Upper lobe of left lung (tissue), 6 donors: ENCODE measurements around the gene FOXP1. TPM values are rescaled to one million over a fixed set of nuclear protein-coding genes. Genes with fewer than 3 reads are reported as not detected.

Source experiments
- ATAC-seq, 2 donors: fragments of 200-7000 bp; cut with Tn5 transposase; one replicate each; pipeline ENCODE4 v1.9.1; 2022; ENCODE audit warnings: mild to moderate bottlenecking in 2 of 2, moderate library complexity in 2 of 2; ENCODE audit not compliant: low FRiP score in 2 of 2
- DNase-seq, 2 donors: peaks; one replicate each; pipeline ENCODE4 v3.0.0-alpha.2; 2019 to 2020
- H3K27ac ChIP-seq, 4 donors: fragments of 200-600 bp; sonication (generic); one replicate each; pipeline ENCODE4 v1.5.1; 2016 to 2019
- H3K27me3 ChIP-seq, 4 donors: fragments of 200-600 bp; sonication (generic); one replicate each; pipeline ENCODE4 v1.5.1; 2017 to 2019
- H3K36me3 ChIP-seq, 4 donors: fragments of 200-600 bp; sonication (generic); one replicate each; pipeline ENCODE4 v1.5.1; 2016 to 2019
- H3K4me1 ChIP-seq, 4 donors: fragments of 200-600 bp; sonication (generic); one replicate each; pipeline ENCODE4 v1.5.1; 2018 to 2019
- H3K4me3 ChIP-seq, 4 donors: fragments of 200-600 bp; sonication (generic); one replicate each; pipeline ENCODE4 v1.5.1; 2017 to 2019; ENCODE audit warnings: mild to moderate bottlenecking in 2 of 4, moderate library complexity in 1 of 4
- H3K9me3 ChIP-seq, 4 donors: fragments of 200-600 bp; sonication (generic); one replicate each; pipeline ENCODE4 v1.5.1; 2018 to 2019
- CTCF ChIP-seq, 6 experiments: fragments of 450-650 bp in 4 of 6; fragments of 200-600 bp in 2 of 6; sonication (generic) in 2 of 6; IDR thresholded peaks; one replicate each; pipeline ENCODE4 v1.5.1; 2016 to 2019; ENCODE audit warnings: antibody characterized with exemption in 6 of 6
- EP300 ChIP-seq, 4 donors: sonication (generic); formaldehyde crosslinking; IDR thresholded peaks; one replicate each; pipeline ENCODE4 v1.5.1; 2017; ENCODE audit warnings: antibody characterized with exemption in 4 of 4, control low read depth in 2 of 4
- POLR2A ChIP-seq, 4 donors: fragments of 450-650 bp; IDR thresholded peaks; one replicate each; pipeline ENCODE4 v1.5.1; 2016 to 2017; ENCODE audit warnings: antibody characterized with exemption in 4 of 4, mild to moderate bottlenecking in 2 of 4
- POLR2AphosphoS5 ChIP-seq, 2 donors: sonication (generic); formaldehyde crosslinking; IDR thresholded peaks; one replicate each; pipeline ENCODE4 v1.5.1; 2017; ENCODE audit warnings: antibody characterized with exemption in 2 of 2
- WGBS, 2 donors: methylation state at CpG; one replicate each; pipeline ENCODE4 v1.1.5; 2017 to 2018; 5-methylcytosine and 5-hydroxymethylcytosine counted together
- total RNA-seq, 6 donors: library from RNA; depleted of rRNA in 4 of 6; stranded (reverse); fragments of >200 nt in 4 of 6; gene quantifications; one replicate each; pipeline versions ENCODE4 v1.1.0 to v1.2.1, GENCODE V29; 2016 to 2021
- donor health status: DM: no; HTN: no; CAD: no; lungs with moderate emphysema.
- donor health status: DM: no; HTN: yes; CAD: no; lungs with severe emphysema.

FOXP1 gene
- total RNA-seq, 6 donors from 2014 or later = 103 to 248 (median 134) TPM

- ATAC-seq (no peak), DNase-seq (no peak)
- Histone ChIP-seq H3K9me3 (no peaks in the 10 kb centered on the region), H3K4me1 (peaks cover 0 to 30% (median 13%) of the 10 kb centered on the region in 4 donors), H3K27ac (no peak overlapping the region), H3K4me3 (no peak overlapping the region), H3K36me3 (peaks cover 0 to 6% (median 2%) of the 10 kb centered on the region in 4 donors), H3K27me3 (no peaks in the 10 kb centered on the region)
- no peak for TF ChIP-seq CTCF (IDR thresholded peaks at IDR 0.05)
- TF ChIP-seq POLR2A (IDR thresholded peaks at IDR 0.05) = no peak
- TF ChIP-seq EP300 (IDR thresholded peaks at IDR 0.05) = no peak
- no peak for TF ChIP-seq POLR2AphosphoS5 (IDR thresholded peaks at IDR 0.05)
- 94 to 95% methylated on average over 5 of the region's 5 CpGs for WGBS, 2 donors
These were observed 89.3 kb downstream of the FOXP1 start for GRCh38 chr3:71494212-71494611.

GRCh38 chr3:71492974-71493771 is 90.4 kb downstream of the FOXP1 start:
- ATAC-seq (no peak), DNase-seq (no peak)
- Histone ChIP-seq H3K4me1 (peaks cover 0 to 29% (median 11%) of the 10 kb centered on the region in 4 donors), H3K36me3 (peaks cover 0 to 7% (median 2%) of the 10 kb centered on the region in 4 donors), H3K9me3 (no peaks in the 10 kb centered on the region), H3K27ac (peak overlapping the region in 1 of 4 donors; percentile 42), H3K4me3 (no peak overlapping the region), H3K27me3 (no peaks in the 10 kb centered on the region)
- 69 to 82% methylated on average over 9 of the region's 9 CpGs for WGBS, 2 donors
- TF ChIP-seq CTCF (IDR thresholded peaks at IDR 0.05) (no peak), EP300 (IDR thresholded peaks at IDR 0.05) (no peak), POLR2AphosphoS5 (IDR thresholded peaks at IDR 0.05) (no peak), POLR2A (IDR thresholded peaks at IDR 0.05) (no peak)

GRCh38 chr3:71492566-71492965 is 91.0 kb downstream of the FOXP1 start:
- Histone ChIP-seq H3K9me3 (no peaks in the 10 kb centered on the region), H3K4me3 (no peak overlapping the region), H3K4me1 (peaks cover 0 to 23% (median 7%) of the 10 kb centered on the region in 4 donors), H3K36me3 (peaks cover 0 to 7% (median 2%) of the 10 kb centered on the region in 4 donors), H3K27ac (no peak overlapping the region), H3K27me3 (no peaks in the 10 kb centered on the region)
- TF ChIP-seq CTCF (IDR thresholded peaks at IDR 0.05) (no peak), EP300 (IDR thresholded peaks at IDR 0.05) (no peak), POLR2AphosphoS5 (IDR thresholded peaks at IDR 0.05) (no peak), POLR2A (IDR thresholded peaks at IDR 0.05) (no peak)
- ATAC-seq (no peak), DNase-seq (no peak)

- Histone ChIP-seq H3K4me1 (peaks cover 0 to 11% (median 2%) of the 10 kb centered on the region in 4 donors), H3K4me3 (no peak overlapping the region), H3K27ac (no peak overlapping the region), H3K9me3 (no peaks in the 10 kb centered on the region), H3K27me3 (no peaks in the 10 kb centered on the region), H3K36me3 (peaks cover 0 to 7% (median 2%) of the 10 kb centered on the region in 4 donors)
- ATAC-seq (no peak), DNase-seq (no peak)
- WGBS, 2 donors = 88 to 93% methylated on average over 9 of the region's 9 CpGs
- TF ChIP-seq POLR2AphosphoS5 (IDR thresholded peaks at IDR 0.05) (no peak), EP300 (IDR thresholded peaks at IDR 0.05) (no peak), CTCF (IDR thresholded peaks at IDR 0.05) (no peak), POLR2A (IDR thresholded peaks at IDR 0.05) (no peak)
These were observed 92.3 kb downstream of the FOXP1 start for GRCh38 chr3:71491154-71491752.
